GM19025 (cell line): ENCODE data around the gene CNTD1.

ENCODE experiments used
- ATAC-seq: cut with Tn5 transposase; IDR thresholded peaks from one replicate; pipeline ENCODE4 v1.9.1; 2021; ENCODE audit warnings: mild to moderate bottlenecking, low read depth, moderate library complexity; ENCODE audit not compliant: unreplicated experiment

CNTD1 gene

DNA sequence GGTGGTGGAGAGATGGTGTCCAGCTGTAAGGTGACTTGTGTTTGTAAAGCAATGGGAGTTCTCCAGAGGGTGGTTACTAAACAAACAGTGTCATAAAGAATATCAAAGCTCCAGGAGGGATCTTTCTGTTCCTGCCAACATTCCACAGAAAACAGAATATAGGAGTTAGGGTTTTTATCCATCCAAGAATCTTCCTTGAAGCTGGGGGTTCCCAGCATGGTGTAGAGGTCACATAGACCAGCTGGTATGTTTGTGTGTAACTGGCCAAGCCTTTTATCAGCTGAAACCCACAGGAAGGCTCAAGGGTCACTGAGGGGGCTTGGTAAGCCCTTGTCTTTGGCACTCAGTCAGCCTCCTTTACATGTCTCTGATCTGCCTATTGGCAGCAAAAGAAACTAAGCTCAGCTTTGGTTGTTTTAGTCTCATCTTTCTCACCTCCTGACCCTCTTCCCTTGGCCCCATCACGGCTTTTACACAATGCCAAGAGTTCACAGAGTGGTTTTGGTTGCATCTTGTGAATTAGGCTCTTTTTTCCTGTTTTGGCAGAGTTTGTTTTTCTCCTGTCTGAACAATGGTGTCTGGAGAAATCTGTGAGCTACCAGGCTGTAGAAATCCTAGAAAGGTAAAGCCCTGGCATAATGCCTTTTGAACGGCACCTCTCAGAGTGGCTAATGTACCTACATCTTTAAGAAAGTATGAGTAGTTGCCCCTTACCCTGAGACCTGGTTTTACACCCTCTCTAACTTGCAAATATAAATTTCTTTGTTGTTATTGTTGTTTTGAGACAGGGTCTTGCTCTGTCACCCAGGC, 4.6 kb downstream of the CNTD1 start:
- no peak for ATAC-seq

DNA sequence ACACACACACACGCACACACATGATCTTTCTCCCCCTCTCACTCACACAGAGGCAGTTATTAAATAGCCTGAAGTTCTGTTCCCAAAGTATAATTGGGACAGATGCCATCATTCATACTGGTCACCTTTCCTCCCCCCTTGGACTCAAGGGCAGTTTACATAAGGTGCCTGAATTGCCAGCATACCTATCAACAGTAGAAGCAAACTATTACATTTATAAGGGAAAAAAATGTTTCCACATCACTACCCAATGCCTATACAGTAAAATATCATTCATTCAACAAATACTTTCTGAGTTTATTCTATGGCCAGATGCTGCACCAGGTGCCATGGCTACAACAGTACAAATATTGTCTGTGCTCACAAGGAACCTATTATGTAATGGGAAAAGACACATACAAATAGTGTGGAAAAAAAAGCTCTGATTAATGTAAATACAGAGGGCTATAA, 6.3 kb downstream of the CNTD1 start:
- no peak for ATAC-seq

DNA sequence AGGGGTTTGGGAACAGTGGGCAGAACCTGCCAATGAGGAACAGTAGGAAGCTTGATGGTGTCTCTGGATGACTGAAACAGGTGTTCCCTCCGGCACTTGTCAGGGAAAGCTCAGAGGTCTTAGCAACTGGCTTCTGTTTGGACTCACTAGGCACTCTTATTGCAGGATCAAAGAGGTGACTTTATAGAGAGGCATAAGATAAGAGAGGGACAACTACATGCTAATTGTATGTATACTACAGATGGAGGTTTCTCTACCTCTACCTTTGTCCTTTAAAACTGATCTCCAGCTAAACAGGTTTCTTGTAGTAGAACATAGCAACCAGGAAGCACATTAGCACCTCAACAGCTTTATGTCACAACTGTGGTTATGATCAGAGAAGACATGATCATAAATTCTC, 7.6 kb downstream of the CNTD1 start:
- no peak for ATAC-seq

DNA sequence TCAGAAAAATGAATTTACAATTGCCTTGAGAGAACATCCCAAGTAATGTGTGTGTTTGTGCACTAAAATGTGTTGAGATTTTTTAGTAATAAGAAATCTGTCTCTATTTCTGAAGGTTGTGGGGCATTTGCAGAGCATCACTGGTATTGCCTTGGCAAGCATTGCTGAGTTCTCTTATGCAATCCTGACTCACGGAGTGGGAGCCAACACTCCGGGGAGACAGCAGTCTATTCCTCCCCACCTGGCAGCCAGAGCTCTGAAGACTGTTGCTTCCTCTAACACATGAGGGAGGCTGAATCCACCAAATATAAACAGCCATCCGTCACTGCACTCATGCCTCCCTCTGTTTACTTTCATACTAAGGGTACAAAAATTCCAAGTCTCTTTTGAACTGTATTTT, 10.6 kb downstream of the CNTD1 start:
- no peak for ATAC-seq

DNA sequence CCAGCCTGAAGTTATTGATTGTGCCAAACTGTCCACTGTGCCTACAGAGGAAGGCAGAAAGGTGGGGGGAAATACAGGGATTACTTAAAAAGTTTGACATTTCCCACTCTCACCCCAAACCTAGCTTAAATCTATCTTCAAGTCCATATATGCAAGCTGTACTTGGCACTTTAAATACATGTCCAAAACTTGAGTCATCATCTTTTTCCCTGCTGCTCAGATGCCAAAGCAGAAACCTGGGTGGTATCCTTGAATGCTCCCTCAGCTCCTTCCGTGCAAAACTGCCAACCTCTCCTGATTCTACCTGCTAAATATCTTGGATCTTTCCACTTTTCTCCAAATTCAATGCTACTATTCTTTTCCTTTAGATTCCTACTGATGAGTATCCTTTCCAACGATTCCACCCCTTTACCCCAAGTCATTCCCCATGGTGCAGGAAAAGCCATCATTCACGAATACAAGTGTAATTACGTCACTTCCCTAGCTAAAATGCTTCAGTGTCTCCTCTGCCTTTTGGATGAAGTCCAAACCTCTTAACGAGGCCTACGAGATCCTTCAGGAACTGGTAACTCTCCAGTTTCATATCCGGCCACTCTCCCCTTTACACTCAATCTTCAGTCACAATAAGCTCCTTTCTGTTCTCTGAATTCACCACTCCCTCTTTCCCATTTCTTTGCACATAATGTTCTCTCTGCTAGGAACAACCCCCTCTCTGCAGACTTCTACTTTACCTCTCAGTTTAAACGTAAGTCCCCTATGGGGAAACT, 16.2 kb downstream of the CNTD1 start:
- ATAC-seq = no peak

DNA sequence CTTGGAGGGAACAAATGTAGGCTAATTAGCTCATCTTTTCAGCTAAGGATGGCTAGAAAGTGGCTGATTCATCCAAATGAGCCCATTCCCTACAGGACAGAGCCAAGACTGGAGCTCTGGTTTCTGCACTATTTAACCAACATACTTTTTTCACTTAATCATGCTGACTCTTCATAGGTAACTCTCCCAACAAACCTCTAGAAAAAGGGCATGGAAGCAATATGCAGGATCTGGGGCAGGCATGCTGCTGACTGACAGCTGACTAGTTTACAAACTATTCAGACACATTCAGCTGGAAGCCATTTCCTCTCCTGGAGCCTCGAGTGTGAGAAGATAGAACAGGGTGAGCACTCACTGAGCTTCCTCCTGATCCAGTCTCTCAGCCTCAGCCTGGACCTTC, 19.2 kb downstream of the CNTD1 start:
- ATAC-seq = no peak

DNA sequence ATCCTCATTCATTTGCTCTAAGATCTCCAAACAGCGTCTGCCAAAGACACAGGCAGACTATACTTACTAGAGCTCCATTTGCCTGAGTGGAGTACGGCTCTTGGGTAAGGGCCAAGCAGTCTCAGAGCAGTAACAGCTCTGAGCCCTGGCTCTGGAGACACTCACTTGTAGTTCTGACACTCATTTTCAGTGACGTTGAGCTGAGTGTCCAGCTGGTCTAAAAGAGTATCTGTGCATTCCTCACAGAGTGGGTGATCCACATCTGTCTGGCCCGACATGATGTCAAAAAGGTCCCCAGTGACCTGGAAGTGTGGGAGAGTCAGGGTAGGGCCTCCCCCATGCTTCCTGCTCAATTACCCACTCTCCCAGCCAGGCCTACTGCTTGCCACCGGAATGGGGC, 19.7 kb downstream of the CNTD1 start:
- ATAC-seq = no peak

DNA sequence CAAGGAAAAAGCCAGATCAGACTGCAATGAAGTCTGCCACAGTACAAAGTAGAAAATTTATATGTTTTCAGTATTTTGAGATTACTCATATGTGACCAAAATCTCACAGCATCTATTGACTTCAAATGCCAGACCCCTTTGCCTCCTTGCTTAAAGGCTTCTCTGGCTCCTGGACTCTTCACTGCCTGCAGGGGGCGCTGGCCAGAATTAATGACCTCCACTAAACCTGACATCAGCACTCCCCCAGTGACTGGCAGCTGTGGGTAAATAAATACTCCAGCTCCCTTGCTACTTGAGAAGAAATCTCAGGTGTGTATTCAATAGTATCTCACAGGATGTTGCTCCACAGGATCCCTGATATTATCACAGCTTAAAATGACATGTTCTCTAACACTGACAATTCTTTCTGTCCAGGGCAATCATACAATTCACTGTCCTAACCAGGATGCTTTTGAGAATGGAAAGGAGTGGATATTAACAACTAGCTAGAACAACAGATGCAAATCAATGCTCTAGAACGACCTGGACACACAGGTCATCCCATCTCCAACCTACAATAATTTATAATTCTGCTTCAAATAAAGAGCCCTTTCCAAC, 21.4 kb downstream of the CNTD1 start:
- ATAC-seq = no peak

DNA sequence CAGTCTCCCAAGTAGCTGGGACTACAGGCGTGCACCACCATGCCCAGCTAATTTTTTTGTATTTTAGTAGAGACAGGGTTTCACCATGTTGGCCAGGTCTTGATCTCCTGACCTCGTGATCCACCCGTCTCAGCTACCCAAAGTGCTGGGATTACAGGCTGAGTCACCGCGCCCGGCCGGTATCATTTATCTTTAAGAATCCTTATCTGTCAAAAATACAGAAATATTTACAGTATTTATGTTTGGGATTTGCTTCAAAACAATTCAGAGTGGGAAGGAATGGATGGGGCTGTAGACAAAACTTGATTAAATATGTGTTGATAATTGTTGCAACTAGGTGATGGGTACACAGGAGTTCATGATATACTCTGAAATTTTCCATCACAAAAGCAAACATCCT, 22.5 kb downstream of the CNTD1 start:
- ATAC-seq = no peak

DNA sequence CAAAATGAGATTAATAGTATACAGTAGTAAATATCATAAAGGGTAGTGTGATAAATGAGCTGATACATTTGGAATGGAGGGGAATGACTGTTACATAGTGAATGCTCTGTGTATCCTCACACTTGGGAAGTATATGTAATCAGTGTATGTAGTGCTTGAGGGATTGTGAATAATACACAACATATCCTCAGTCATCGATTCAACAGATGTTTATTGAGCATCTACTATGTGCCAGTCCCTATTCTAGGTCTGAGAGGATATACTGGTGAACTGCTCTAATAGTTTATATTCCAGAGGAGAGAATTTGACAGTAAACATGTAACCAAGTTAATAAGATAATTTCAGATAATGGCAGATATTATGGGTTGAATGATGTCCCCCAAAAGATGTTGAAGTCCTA, 28.8 kb downstream of the CNTD1 start:
- ATAC-seq = no peak

DNA sequence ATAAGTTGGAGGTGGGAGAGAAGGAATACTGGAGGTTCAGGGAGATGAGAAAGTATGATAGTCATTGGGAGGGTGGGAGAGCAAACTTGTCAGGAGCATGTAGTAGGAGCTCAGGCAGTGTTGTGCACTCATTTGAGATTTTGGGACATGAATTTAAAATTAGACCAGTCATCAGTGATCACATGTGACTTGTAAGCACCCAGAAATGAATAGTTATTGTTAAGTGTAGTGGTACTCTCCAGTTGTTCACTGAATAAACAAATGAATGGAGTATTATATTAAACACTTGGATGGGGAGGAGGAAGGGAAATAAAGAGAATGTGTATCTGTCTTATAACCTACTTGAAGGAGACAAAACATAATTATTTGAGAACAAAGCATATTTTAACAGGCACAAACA, 32.3 kb downstream of the CNTD1 start:
- no peak for ATAC-seq

DNA sequence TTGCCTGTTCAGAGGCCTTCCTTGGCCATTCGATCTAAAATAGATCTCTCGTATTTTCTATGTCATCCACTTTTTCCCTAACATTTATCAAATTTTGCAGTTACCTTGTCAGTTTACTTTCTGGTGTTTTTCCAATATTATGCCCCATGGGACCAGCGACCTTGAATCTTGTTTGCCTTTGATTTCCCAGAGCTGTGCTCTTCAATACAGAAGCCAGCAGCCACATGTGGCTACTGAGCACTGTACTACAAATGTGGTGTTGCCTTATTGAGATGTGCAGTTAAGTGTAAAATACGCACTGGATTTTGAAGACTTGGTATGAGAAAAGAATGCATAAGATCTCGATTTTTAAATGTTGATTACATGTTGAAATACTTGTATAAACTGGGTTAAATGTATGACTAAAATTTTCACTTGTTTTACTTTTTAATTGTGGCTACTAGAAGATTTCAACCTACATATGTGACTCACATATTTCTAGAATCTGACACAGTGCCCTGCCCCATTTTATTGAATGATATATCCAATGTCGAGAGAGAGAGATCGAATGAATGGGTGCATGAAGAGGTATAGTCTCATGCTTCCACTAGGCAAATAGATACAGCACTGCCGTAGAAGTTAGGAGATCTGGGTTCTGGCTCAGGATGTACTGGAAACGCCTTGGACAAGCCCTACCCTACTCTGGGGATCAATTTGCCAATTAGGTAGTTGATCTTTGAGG, 33.7 kb downstream of the CNTD1 start:
- ATAC-seq = no peak

DNA sequence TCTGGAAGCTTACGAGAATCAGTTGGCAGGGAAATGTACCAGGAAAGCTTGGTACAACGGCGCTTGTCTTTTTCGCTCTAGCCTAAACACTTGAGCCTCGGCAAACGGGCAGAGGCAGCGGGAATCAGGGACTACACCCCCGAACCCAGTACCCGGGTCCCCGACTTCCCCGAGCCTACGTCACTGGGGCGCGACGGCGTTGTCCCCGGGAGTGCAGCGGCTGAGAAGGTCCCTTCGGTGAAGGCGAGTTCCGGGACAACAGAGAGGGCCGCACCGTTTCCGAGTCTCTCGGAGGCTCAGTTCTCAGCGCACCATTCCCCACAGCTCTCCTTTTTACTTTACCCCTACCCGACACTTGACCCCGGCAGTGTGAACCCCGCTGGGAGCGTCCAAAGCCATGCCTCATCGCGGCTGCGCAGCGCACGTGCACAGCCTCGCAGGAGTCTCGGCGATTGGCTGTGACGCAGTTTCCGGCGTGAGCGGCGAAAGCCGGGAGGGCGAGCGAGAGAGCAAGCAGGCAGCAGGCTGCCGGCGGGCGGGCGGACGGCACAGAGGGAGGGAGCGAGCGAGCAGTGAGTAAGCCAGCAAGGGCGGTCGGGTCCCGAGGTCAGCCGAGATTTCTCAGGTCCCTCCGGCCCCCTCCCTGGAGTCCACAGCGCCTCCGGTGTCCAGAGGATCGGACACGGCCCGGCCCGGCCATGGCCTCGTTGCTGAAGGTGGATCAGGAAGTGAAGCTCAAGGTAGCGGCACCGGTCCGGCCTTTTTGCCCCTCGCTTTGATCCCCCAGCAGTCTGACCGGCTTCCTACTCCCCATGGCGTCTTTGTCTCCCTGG, 34.5 kb downstream of the CNTD1 start, which contains the start of gene PSME3:
TSS of gene PSME3 (plus strand) at position 464 of the 833 bp plus-strand sequence. CDS start at position 699, 235 bp downstream.
- ATAC-seq = peak; percentile 74

DNA sequence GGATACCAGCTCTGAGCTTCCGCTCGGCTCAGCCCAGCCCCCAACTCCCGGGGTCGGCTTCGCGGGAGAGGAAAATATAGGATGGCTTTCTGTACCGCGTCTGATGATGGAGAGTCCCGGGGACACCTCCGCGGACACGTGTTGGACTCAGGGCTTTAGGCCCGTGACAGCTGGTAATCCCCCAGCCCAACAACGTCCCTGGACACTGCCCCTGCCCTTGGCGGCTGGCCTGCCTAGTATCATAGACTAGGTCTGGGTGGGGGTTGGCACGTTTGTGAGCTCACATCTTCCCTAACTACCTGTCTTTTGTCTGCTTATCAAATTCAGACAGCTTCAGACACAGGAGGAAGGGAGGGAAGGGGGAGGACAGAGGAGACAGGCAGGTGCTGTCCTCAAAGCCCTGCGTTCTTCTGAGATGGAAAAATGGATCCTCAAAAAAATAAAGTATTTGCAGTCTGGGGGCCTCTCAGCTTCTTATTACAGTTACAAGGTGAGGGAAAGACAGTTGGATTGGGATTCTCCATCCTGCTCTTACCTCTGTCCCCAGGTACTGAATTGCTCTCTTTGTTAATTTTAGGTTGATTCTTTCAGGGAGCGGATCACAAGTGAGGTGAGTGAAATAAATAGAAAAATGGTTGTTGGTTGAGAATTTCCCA, 35.2 kb downstream of the CNTD1 start:
- ATAC-seq = no peak

DNA sequence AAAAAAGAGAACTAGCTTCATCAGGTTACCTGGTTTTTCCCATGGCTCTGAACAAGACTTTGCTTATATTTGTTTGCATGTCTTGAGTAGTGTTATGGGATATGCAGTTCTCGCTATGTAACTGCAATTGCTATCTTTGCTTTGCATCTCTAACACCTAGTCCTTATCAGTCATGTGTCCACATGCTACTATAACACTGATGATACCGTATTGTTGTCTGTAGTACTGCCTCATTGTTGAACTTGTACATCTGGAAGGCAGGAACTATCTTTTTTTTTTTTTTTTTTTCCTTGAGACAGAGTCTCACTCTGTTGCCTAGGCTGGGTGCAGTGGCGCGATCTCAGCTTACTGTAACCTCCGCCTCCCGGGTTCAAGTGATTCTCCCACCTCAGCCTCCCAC, 37.1 kb downstream of the CNTD1 start:
- ATAC-seq = no peak

DNA sequence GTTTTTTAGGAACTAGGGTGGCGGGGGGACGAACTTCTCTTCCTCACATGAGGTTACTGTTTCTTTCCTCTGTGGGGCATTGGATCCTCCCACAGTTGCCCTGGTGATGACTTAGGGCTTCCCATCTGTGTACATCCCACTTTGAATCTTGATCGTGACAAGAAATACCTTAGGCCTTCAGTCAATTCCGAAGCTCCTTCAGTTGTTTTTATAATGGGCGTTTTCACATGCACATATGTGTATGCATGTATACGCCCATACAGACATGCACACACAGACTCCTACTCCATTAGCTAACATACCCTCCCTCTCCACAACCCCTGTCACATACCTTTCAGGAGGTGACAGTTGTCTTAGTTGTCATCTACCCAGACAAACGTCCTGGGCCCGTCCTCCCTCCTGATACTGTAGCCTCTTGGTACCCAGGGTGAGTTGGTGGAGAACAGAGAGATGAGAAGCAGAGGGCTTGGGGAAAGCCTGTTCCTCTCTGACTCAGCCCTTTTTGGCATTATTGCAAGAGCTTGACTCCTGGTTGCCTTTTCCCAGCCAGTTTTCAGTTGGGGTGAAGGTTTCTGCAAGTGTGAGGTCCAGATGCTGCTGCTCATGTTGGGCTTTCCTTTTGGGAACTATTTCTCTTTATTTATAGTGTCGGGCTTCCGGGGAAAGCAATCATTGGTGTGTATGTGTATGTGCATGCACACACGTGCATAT, 43.5 kb downstream of the CNTD1 start:
- no peak for ATAC-seq

DNA sequence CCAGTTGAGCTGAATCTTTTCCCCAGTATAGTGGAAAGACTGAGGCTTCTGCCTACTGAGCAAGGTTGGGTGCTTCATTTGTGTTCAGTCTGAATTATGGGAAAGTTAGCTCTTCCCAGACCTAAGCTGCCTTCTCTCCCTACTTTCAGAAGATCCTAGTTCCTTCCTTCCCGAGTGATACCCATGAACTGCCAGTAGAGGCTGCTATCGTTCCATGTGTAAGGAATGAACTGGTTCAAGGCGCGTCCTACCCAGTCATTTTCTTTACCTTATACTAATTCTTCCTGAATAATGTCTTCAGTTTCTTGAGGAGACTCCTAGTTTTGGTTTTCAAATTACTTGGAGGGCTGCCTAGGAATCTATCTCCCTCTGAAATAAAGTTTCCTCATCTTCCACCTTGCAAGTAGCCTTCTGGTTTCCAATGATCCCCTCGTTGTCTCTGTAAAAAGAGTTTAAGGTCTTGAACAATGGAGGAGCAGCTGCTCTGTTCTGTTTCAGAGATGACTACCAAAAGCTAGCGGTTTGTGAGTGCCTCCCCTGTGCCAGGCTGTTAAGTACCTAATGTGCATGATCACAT, 44.8 kb downstream of the CNTD1 start:
- ATAC-seq = no peak

DNA sequence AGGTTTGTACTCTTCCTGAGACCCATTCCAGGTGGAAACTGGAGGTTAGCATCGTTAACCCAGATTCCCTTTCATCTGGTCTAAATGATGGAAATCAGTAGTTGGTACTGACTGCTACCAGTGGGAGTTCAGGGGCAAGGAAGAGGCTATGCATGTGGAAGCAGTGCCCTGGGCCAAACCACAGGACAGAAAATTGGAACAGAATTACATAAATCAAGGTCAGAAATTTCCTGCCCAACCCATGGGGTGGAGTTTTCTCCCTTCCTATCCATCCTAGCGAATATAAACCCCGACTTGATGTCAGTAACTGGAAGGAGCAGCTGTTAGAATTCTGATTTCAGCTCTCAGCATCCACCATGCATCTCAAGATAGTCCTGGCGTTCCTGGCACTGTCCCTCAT, 45.6 kb downstream of the CNTD1 start, which contains the start of gene AOC2:
TSS of gene AOC2 (plus strand) at position 310 of the 400 bp plus-strand sequence. CDS start at position 357, 47 bp downstream.
- no peak for ATAC-seq
